Stimulated activated CD4-positive, alpha-beta T cell treated with anti-CD3 and anti-CD28 coated beads, Interleukin-12 subunit alpha, Interleukin-12 subunit beta, amount 100 ng/mL, for 48 hours (primary cell): ENCODE measurements around the gene IGFLR1.
"Not testable (repeated sequence)": the region's sequence is repeated elsewhere in the genome, so short reads cannot be mapped to it uniquely, and the experiment has no call there.

Experiments
- DNase-seq, 3 donors: peaks; one replicate each; pipeline ENCODE4 v3.0.0-alpha.2; 2020; ENCODE audit warnings: low read depth in 2 of 3, low spot score in 1 of 3

Gene IGFLR1

GRCh38 chr19:35710784-35711723 lies 31.2 kb downstream of the IGFLR1 start:
- peak; percentile 54 to 72 (median 64) for DNase-seq

- DNase-seq = no peak
Measured at GRCh38 chr19:35708391-35708790, 33.9 kb downstream of the IGFLR1 start.

- no peak for DNase-seq
Measured at GRCh38 chr19:35704218-35704617, 38.0 kb downstream of the IGFLR1 start, which contains the start of gene ZBTB32. ZBTB32 (plus strand) TSS chr19:35704558; CDS start chr19:35714627, 10,069 bp downstream.

GRCh38 chr19:35703343-35703742 lies 38.9 kb downstream of the IGFLR1 start:
- no peak for DNase-seq

GRCh38 chr19:35702223-35703012 lies 39.8 kb downstream of the IGFLR1 start:
- DNase-seq = peak; percentile 89 to 94 (median 89)

- DNase-seq = no peak
Measured at GRCh38 chr19:35696835-35697234, 45.4 kb downstream of the IGFLR1 start.

- DNase-seq = no peak
Measured at GRCh38 chr19:35695895-35696422, 46.3 kb downstream of the IGFLR1 start.

GRCh38 chr19:35693835-35694599 lies 48.2 kb downstream of the IGFLR1 start:
- DNase-seq = peak; percentile 86 to 97 (median 86)

GRCh38 chr19:35693422-35693821 lies 48.8 kb downstream of the IGFLR1 start:
- DNase-seq = no peak

- no peak for DNase-seq
Measured at GRCh38 chr19:35692010-35692409, 50.2 kb downstream of the IGFLR1 start.

GRCh38 chr19:35691106-35691505 lies 51.1 kb downstream of the IGFLR1 start:
- not testable (repeated sequence) for DNase-seq

- DNase-seq = no peak
Measured at GRCh38 chr19:35689836-35690235, 52.4 kb downstream of the IGFLR1 start.
